HepG2 (cell line): ENCODE measurements around the gene ZNF581. TPM values are rescaled to one million over a fixed set of nuclear protein-coding genes. Genes with fewer than 3 reads are reported as not detected.

Experiments used
- AKAP8 ChIP-seq: sonication (generic); formaldehyde crosslinking; IDR thresholded peaks from 2 replicates; pipeline ENCODE4 v1.5.1; 2020; ENCODE audit warnings: mild to moderate bottlenecking, missing genetic modification reagents
- HNRNPLL ChIP-seq: fragments of 200-400 bp; formaldehyde crosslinking; IDR thresholded peaks from 2 replicates; pipeline ENCODE4 v1.6.1; 2017; ENCODE audit warnings: mild to moderate bottlenecking, low read depth, low read length; ENCODE audit not compliant: poor library complexity, severe bottlenecking
- KLF15 ChIP-seq: sonication (generic); formaldehyde crosslinking; IDR thresholded peaks from 2 replicates; pipeline ENCODE4 v1.8.1; 2023; ENCODE audit warnings: borderline replicate concordance, mild to moderate bottlenecking, inconsistent platforms, missing genetic modification reagents, mixed read lengths
- MXI1 ChIP-seq: IDR thresholded peaks from 3 replicates; pipeline ENCODE4 v1.6.1; 2012; ENCODE audit warnings: low read depth, low read length, inconsistent platforms, borderline replicate concordance
- NKX3-1 ChIP-seq: sonication (generic); formaldehyde crosslinking; IDR thresholded peaks from 2 replicates; pipeline ENCODE4 v1.5.0; 2020; ENCODE audit warnings: missing genetic modification reagents
- PTBP1 ChIP-seq: fragments of 200-400 bp; formaldehyde crosslinking; IDR thresholded peaks from 2 replicates; pipeline ENCODE4 v1.6.1; 2018; ENCODE audit warnings: low read length, low read depth; ENCODE audit not compliant: poor library complexity, severe bottlenecking
- RBM39 ChIP-seq: fragments of 200-400 bp; formaldehyde crosslinking; IDR thresholded peaks from one replicate; pipeline ENCODE4 v1.6.1; 2018; ENCODE audit warnings: antibody characterized with exemption, mild to moderate bottlenecking, low read depth, low read length; ENCODE audit not compliant: poor library complexity, severe bottlenecking
- UBTF ChIP-seq: sonication (generic); formaldehyde crosslinking; IDR thresholded peaks from 2 replicates; pipeline ENCODE4 v1.4.0; 2020; ENCODE audit warnings: mild to moderate bottlenecking, missing genetic modification reagents
- WIZ ChIP-seq: sonication (generic); formaldehyde crosslinking; IDR thresholded peaks from 2 replicates; pipeline ENCODE4 v1.5.1; 2020; ENCODE audit warnings: mild to moderate bottlenecking, missing genetic modification reagents
- ZNF143 ChIP-seq: sonication (generic); formaldehyde crosslinking; IDR thresholded peaks from 2 replicates; pipeline ENCODE4 v1.4.0; 2020; ENCODE audit warnings: missing genetic modification reagents
- ZNF251 ChIP-seq: sonication (generic); formaldehyde crosslinking; IDR thresholded peaks from 2 replicates; pipeline ENCODE4 v1.9.0; 2021; ENCODE audit warnings: mild to moderate bottlenecking, missing genetic modification reagents
- ZNF34 ChIP-seq: sonication (generic); formaldehyde crosslinking; IDR thresholded peaks from 2 replicates; pipeline ENCODE4 v1.4.0; 2020; ENCODE audit warnings: mild to moderate bottlenecking, missing genetic modification reagents, borderline replicate concordance
- ZNF503 ChIP-seq: sonication (generic); formaldehyde crosslinking; IDR thresholded peaks from 2 replicates; pipeline ENCODE4 v1.4.0; 2020; ENCODE audit warnings: missing genetic modification reagents
- ZNF639 ChIP-seq: conservative IDR thresholded peaks from 2 replicates; pipeline ENCODE4 v1.6.1; 2018; ENCODE audit warnings: missing genetic modification reagents
- ZNF790 ChIP-seq: sonication (generic); formaldehyde crosslinking; IDR thresholded peaks from 2 replicates; pipeline ENCODE4 v1.8.0; 2022; ENCODE audit warnings: missing genetic modification reagents, mild to moderate bottlenecking, borderline replicate concordance
- ZSCAN5A ChIP-seq: sonication (generic); formaldehyde crosslinking; IDR thresholded peaks from 2 replicates; pipeline ENCODE4 v1.8.0; 2022; ENCODE audit warnings: mild to moderate bottlenecking, missing genetic modification reagents, borderline replicate concordance
- polyA plus RNA-seq, 8 experiments: library from polyadenylated mRNA; depleted of rRNA in 3 of 8; stranded (reverse) in 7 of 8; unstranded in 1 of 8; fragments of >200 nt; fragmentation: Illumina TruSeq in 4 of 8; extraction: Trizol in 4 of 8; gene quantifications; 2 replicates each; pipeline versions ENCODE4 v1.2.1 to v1.2.3, GENCODE V29; 2011 to 2016; ENCODE audit warnings: low read depth in 4 of 8, missing spikeins in 1 of 8, mixed read lengths in 1 of 8; ENCODE audit not compliant: insufficient read depth in 1 of 8
- total RNA-seq, 5 experiments: library from RNA; depleted of rRNA; stranded (reverse); fragments of >200 nt; fragmentation: Illumina TruSeq; extraction: Trizol; gene quantifications; 2 replicates each; pipeline ENCODE4 v1.2.3, GENCODE V29; 2016; ENCODE audit warnings: low read depth in 1 of 5

ZNF581 gene
- total and polyA plus RNA-seq, 2 of the 13 experiments (the other 11 are each of a cell fraction or from before 2014, with no cell fraction given): 19.6 to 49.5 TPM

- TF ChIP-seq PTBP1: no peak
- peak; percentile 62 for TF ChIP-seq RBM39
- TF ChIP-seq KLF15: no peak; the same call in 1 of the 2 replicates
- TF ChIP-seq HNRNPLL: peak; percentile 29
- 0 out of 2 replicates have a peak, but pooled peaks have one; percentile 55 for TF ChIP-seq ZNF251 (CRISPR knock-in tag)
- 0 out of 2 replicates have a peak, but pooled peaks have one; percentile 38 for TF ChIP-seq NKX3-1
- TF ChIP-seq WIZ: no peak
- peak; percentile 88; the same call in 2 of the 3 replicates for TF ChIP-seq MXI1
- TF ChIP-seq UBTF (CRISPR knock-in tag): peak; percentile 77
- TF ChIP-seq ZSCAN5A (CRISPR knock-in tag): no peak; the same call in 1 of the 2 replicates
- peak; percentile 56 for TF ChIP-seq ZNF143
- TF ChIP-seq ZNF34: 0 out of 2 replicates have a peak, but pooled peaks have one; percentile 42
- TF ChIP-seq ZNF790 (CRISPR knock-in tag): peak; percentile 77; the same call in 1 of the 2 replicates
- no peak; the same call in 1 of the 2 replicates for TF ChIP-seq ZNF503 (CRISPR knock-in tag)
- peak; percentile 93 for TF ChIP-seq AKAP8 (CRISPR knock-in tag)
- TF ChIP-seq ZNF639 (CRISPR knock-in tag): peak; percentile 91
Observed at GRCh38 chr19:55643003-55643886, at the start of gene ZNF581 (continued).
